GF-D8 (cell line): ENCODE measurements around the gene LHB.

Experiments used
- DNase-seq: peaks from one replicate; lab custom pipeline; 2025; lab: John Stamatoyannopoulos, UW

Gene LHB

GRCh38 chr19:49010453-49010852 is 6.4 kb downstream of the LHB start:
- DNase-seq, result no peak

- DNase-seq, result no peak
Measured at GRCh38 chr19:49009828-49010227, 7.1 kb downstream of the LHB start.

- DNase-seq, result no peak
Measured at GRCh38 chr19:49006905-49007304, 10.0 kb downstream of the LHB start.

- no peak for DNase-seq
Measured at GRCh38 chr19:49004964-49005614, 11.8 kb downstream of the LHB start.

GRCh38 chr19:49004133-49004532 is 12.8 kb downstream of the LHB start:
- no peak for DNase-seq

- no peak for DNase-seq
Measured at GRCh38 chr19:48999481-49000325, 17.2 kb downstream of the LHB start.

- DNase-seq, result no peak
Measured at GRCh38 chr19:48997972-48998371, 18.9 kb downstream of the LHB start.

GRCh38 chr19:48994035-48994386 is 22.9 kb downstream of the LHB start:
- no peak for DNase-seq

- peak; percentile 99 for DNase-seq
Measured at GRCh38 chr19:48993175-48994034, 23.5 kb downstream of the LHB start, which contains the start of the genes GYS1 and RUVBL2. GYS1 (minus strand) TSS chr19:48993309; CDS start chr19:48993112, 197 bp downstream. RUVBL2 (plus strand) TSS chr19:48993887; CDS start chr19:48993912, 25 bp downstream.

- DNase-seq, result no peak
Measured at GRCh38 chr19:48992581-48993174, 24.2 kb downstream of the LHB start.

- no peak for DNase-seq
Measured at GRCh38 chr19:48991873-48992580, 24.9 kb downstream of the LHB start.

GRCh38 chr19:48991011-48991609 is 25.8 kb downstream of the LHB start:
- DNase-seq, result no peak

GRCh38 chr19:48990400-48990799 is 26.5 kb downstream of the LHB start:
- DNase-seq, result no peak

GRCh38 chr19:48989701-48990291 is 27.1 kb downstream of the LHB start:
- no peak for DNase-seq

- no peak for DNase-seq
Measured at GRCh38 chr19:48988860-48989259, 28.0 kb downstream of the LHB start.

GRCh38 chr19:48988286-48988685 is 28.6 kb downstream of the LHB start:
- no peak for DNase-seq

GRCh38 chr19:48987323-48987722 is 29.6 kb downstream of the LHB start:
- no peak for DNase-seq

- no peak for DNase-seq
Measured at GRCh38 chr19:48986211-48986610, 30.7 kb downstream of the LHB start.

GRCh38 chr19:48985711-48986110 is 31.2 kb downstream of the LHB start:
- DNase-seq, result no peak

- no peak for DNase-seq
Measured at GRCh38 chr19:48982280-48982679, 34.6 kb downstream of the LHB start.

GRCh38 chr19:48977061-48977460 is 39.8 kb downstream of the LHB start:
- DNase-seq, result no peak
